B cell (primary cell): ENCODE data around the gene ZC3H7B. TPM values are rescaled to one million over a fixed set of nuclear protein-coding genes. Genes with fewer than 3 reads are reported as not detected.
"Not testable (repeated sequence)": the region's sequence is repeated elsewhere in the genome, so short reads cannot be mapped to it uniquely, and the experiment has no call there.

Experiments
- ATAC-seq: fragments of 200-7000 bp; cut with Tn5 transposase; one replicate; pipeline ENCODE4 v1.10.0; 2021; ENCODE audit warnings: low read depth, mild to moderate bottlenecking, moderate number of reproducible peaks, moderate library complexity
- CTCF ChIA-PET: fragments of 350-600 bp; sonication (Branson Sonifier 250); formaldehyde crosslinking; loops from one replicate; lab custom pipeline; 2021; ENCODE audit warnings: antibody characterized with exemption, inconsistent platforms; lab: Charles Lee
- POLR2A ChIA-PET: fragments of 350-600 bp; sonication (Branson Sonifier 250); formaldehyde crosslinking; loops from one replicate; lab custom pipeline; 2021; ENCODE audit warnings: antibody characterized with exemption; lab: Charles Lee
- DNase-seq: peaks from one replicate; pipeline ENCODE4 v3.0.0; 2013
- H2AFZ ChIP-seq: 2 replicates; pipeline ENCODE4 v1.6.1; 2012; ENCODE audit warnings: mild to moderate bottlenecking, low read depth, low read length; ENCODE audit not compliant: insufficient read depth, poor library complexity, severe bottlenecking
- H3K27ac ChIP-seq, 2 donors: 1 replicate in 1 of 2; 2 replicates in 1 of 2; pipeline ENCODE4 v1.5.1; 2012 to 2013; ENCODE audit warnings: low read length in 2 of 2, mild to moderate bottlenecking in 2 of 2, moderate library complexity in 1 of 2
- H3K27me3 ChIP-seq, 4 experiments: fragments of 200-600 bp in 1 of 4; sonication (generic) in 1 of 4; replicated peaks in 1 of 4; 1 replicate in 2 of 4; 2 replicates in 2 of 4; pipeline versions ENCODE4 v1.6.1 to v1.7.0; 2013 to 2016; ENCODE audit warnings: low read length in 3 of 4, mild to moderate bottlenecking in 2 of 4, mixed read lengths in 1 of 4, moderate library complexity in 1 of 4; ENCODE audit not compliant: insufficient read depth in 4 of 4, control insufficient read depth in 3 of 4; ENCODE audit errors: control extremely low read depth in 1 of 4
- H3K36me3 ChIP-seq, 2 experiments: replicated peaks in 1 of 2; 1 replicate in 1 of 2; 2 replicates in 1 of 2; pipeline versions ENCODE4 v1.6.1 to v1.7.1; 2013; ENCODE audit warnings: low read length in 1 of 2; ENCODE audit not compliant: insufficient read depth in 2 of 2, control insufficient read depth in 1 of 2; ENCODE audit errors: control extremely low read depth in 1 of 2, extremely low read depth in 1 of 2
- H3K4me1 ChIP-seq, 2 donors: fragments of 200-600 bp in 1 of 2; sonication (generic) in 1 of 2; 1 replicate in 1 of 2; 2 replicates in 1 of 2; pipeline versions ENCODE4 v1.5.1 to v1.6.1; 2013 to 2017; ENCODE audit warnings: low read length in 2 of 2; ENCODE audit not compliant: control insufficient read depth in 2 of 2, insufficient read depth in 2 of 2
- H3K4me2 ChIP-seq: replicated peaks from 2 replicates; pipeline ENCODE3; 2012; ENCODE audit warnings: mild to moderate bottlenecking, low read depth, low read length; ENCODE audit not compliant: poor library complexity, severe bottlenecking
- H3K4me3 ChIP-seq, 5 experiments: fragments of 200-600 bp in 1 of 5; sonication (generic) in 1 of 5; 1 replicate in 3 of 5; 2 replicates in 2 of 5; pipeline versions ENCODE4 v1.5.1 to v1.7.0; 2011 to 2016; ENCODE audit warnings: low read length in 4 of 5, mild to moderate bottlenecking in 4 of 5, low read depth in 2 of 5, control low read depth in 1 of 5, moderate library complexity in 1 of 5; ENCODE audit not compliant: insufficient read depth in 1 of 5; ENCODE audit errors: control extremely low read depth in 1 of 5, extremely low read depth in 1 of 5
- H3K79me2 ChIP-seq: fragments of 200-600 bp; sonication (generic); one replicate; pipeline ENCODE4 v1.6.0; 2016; ENCODE audit warnings: low read length; ENCODE audit not compliant: control insufficient read depth, insufficient read depth
- H3K9ac ChIP-seq: fragments of 200-600 bp; sonication (generic); 2 replicates; pipeline ENCODE4 v1.6.1; 2017; ENCODE audit warnings: mild to moderate bottlenecking, low read length, moderate library complexity
- H3K9me3 ChIP-seq, 3 donors: one replicate each; pipeline versions ENCODE4 v1.6.1 to v1.7.1; 2013; ENCODE audit warnings: low read length in 2 of 3; ENCODE audit not compliant: control insufficient read depth in 2 of 3, insufficient read depth in 1 of 3; ENCODE audit errors: control extremely low read depth in 1 of 3
- H4K20me1 ChIP-seq: 2 replicates; pipeline ENCODE4 v1.6.0; 2012; ENCODE audit warnings: mild to moderate bottlenecking, low read length; ENCODE audit not compliant: insufficient read depth, control insufficient read depth, poor library complexity, severe bottlenecking
- H3K27ac Mint-ChIP-seq: one replicate; pipeline ENCODE4 v1.8.0; 2021; ENCODE audit warnings: mixed read lengths
- H3K27me3 Mint-ChIP-seq: one replicate; pipeline ENCODE4 v1.8.0; 2021; ENCODE audit warnings: mixed read lengths
- H3K4me1 Mint-ChIP-seq: one replicate; pipeline ENCODE4 v1.8.0; 2021; ENCODE audit warnings: mixed read lengths
- H3K4me3 Mint-ChIP-seq: one replicate; pipeline ENCODE4 v1.8.0; 2021; ENCODE audit warnings: mixed read lengths
- H3K9me3 Mint-ChIP-seq: one replicate; pipeline ENCODE4 v1.8.0; 2022; ENCODE audit warnings: mixed read lengths; ENCODE audit not compliant: insufficient read depth
- EZH2 ChIP-seq: IDR thresholded peaks from 2 replicates; pipeline ENCODE4 v1.6.1; 2012; ENCODE audit warnings: borderline replicate concordance, low read depth, mild to moderate bottlenecking, moderate library complexity, low read length; ENCODE audit not compliant: insufficient read depth, poor library complexity, severe bottlenecking
- WGBS: methylation state at CpG from one replicate; pipeline ENCODE4 v1.1.5; 2013; ENCODE audit warnings: missing lambda C conversion rate; ENCODE audit not compliant: insufficient coverage; 5-methylcytosine and 5-hydroxymethylcytosine counted together
- intact Hi-C: fragments of 100-400 bp; cut with micrococcal nuclease; formaldehyde crosslinking; loops from one replicate; pipeline ENCODE4 v1.10.0; 2022
- polyA plus RNA-seq: library from polyadenylated mRNA; depleted of rRNA; stranded (reverse); fragments of >200 nt; gene quantifications from 2 replicates; pipeline ENCODE4 v1.2.3, GENCODE V29; 2012
- total RNA-seq, 2 donors: library from RNA; stranded (reverse); fragments of 120-200 nt in 1 of 2; gene quantifications; 1 replicate in 1 of 2; 2 replicates in 1 of 2; pipeline versions ENCODE4 v1.2.3 to v1.2.4, GENCODE V29; 2013 to 2022
- TF ChIP-seq, protein P1 (sequence below): fragments of 200-600 bp; IDR thresholded peaks from one replicate; pipeline ENCODE4 v1.8.0; 2022; ENCODE audit warnings: antibody characterized with exemption, mild to moderate bottlenecking

Gene ZC3H7B
- total and polyA plus RNA-seq, 2 donors (not counting 1 experiment from before 2014, with no cell fraction given), result 29.8 to 41.9 TPM

- Mint-ChIP-seq H3K27me3 (no peaks in the 10 kb centered on the region), H3K27ac (no peak overlapping the region), H3K4me1 (peaks cover 19% of the 10 kb centered on the region), H3K9me3 (no peaks in the 10 kb centered on the region), H3K4me3 (no peak overlapping the region)
- peaks cover 12 to 14% of the 10 kb centered on the region in 2 donors for H3K4me1 ChIP-seq
- H3K4me3 ChIP-seq, result no peak overlapping the region
- H3K9ac ChIP-seq, result no peak overlapping the region
- no peak overlapping the region for H3K27ac ChIP-seq
- no peaks in the 10 kb centered on the region for H3K36me3 ChIP-seq
- H3K9me3 ChIP-seq, result no peaks in the 10 kb centered on the region
- no peaks in the 10 kb centered on the region for H3K27me3 ChIP-seq
- intact Hi-C loops, result loop anchor here (5.0 kb wide), 3 partner anchors 942 to 1293 kb away; partner anchors contain the start of genes ADSL and TNRC6B
- H3K79me2 ChIP-seq, result peaks cover 11% of the 10 kb centered on the region
- WGBS, result 100% methylated on average over 1 of the region's 1 CpG
- no peak overlapping the region for H3K4me2 ChIP-seq
- no peak for TF ChIP-seq EZH2
- TF ChIP-seq, protein P1, sequence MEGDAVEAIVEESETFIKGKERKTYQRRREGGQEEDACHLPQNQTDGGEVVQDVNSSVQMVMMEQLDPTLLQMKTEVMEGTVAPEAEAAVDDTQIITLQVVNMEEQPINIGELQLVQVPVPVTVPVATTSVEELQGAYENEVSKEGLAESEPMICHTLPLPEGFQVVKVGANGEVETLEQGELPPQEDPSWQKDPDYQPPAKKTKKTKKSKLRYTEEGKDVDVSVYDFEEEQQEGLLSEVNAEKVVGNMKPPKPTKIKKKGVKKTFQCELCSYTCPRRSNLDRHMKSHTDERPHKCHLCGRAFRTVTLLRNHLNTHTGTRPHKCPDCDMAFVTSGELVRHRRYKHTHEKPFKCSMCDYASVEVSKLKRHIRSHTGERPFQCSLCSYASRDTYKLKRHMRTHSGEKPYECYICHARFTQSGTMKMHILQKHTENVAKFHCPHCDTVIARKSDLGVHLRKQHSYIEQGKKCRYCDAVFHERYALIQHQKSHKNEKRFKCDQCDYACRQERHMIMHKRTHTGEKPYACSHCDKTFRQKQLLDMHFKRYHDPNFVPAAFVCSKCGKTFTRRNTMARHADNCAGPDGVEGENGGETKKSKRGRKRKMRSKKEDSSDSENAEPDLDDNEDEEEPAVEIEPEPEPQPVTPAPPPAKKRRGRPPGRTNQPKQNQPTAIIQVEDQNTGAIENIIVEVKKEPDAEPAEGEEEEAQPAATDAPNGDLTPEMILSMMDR, result no peak
- H2AFZ ChIP-seq, result no peak overlapping the region
- H4K20me1 ChIP-seq, result peaks cover 12% of the 10 kb centered on the region
- ATAC-seq (no peak), DNase-seq (no peak)
- POLR2A ChIA-PET, result interaction anchor here (0.7 kb wide), 1 partner anchor 84 kb away, joined by 5 read pairs; no protein-coding TSS in a partner anchor
- CTCF ChIA-PET, result no interaction called here
Observed at GRCh38 chr22:41289671-41290070, 11.7 kb upstream of the ZC3H7B start.

DNA sequence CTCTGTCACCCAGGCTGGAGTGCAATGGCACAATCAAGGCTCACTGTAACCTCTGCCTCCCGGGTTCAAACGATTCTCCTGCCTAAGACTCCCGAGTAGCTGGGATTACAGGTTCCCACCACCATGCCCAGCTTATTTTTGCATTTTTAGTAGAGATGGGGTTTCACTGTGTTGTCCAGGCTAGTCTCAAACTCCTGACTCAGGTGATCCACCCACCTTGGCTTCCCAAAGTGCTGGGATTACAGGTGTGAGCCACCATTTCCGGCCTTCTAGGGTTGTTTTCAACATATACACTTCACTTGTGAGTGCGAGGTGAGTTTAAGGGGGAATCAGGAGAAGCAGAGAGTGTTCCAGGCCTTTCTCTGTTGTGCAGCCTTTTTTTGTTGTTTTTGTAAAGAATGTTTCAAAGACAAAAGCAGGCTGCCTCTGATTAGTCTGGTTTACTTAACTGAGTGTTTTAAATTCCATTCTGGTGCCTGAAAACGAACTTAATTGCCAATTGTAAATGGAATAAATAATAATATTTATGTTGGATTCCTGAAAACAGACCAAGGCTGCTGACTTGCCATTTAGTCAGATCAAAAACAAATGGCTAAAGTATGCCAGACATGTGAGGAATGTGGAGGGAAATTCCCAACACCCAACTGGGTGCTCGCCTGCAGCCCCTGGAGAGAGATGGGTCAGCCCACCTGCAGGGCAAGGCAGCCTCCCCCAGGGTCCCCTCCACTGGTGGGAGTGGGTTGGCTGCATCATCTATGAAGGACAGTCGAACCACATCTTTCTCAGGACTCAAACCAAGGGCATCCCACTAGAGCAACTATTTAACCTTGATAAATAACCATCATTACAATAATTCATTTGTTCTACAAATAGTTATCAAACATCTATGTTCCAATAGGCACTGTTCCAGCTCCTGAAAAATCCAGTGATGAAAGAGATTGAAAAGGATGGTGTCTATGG, 10.8 kb upstream of the ZC3H7B start:
- Histone ChIP-seq H3K27me3 (no peaks in the 10 kb centered on the region), H3K4me1 (peaks cover 5 to 6% of the 10 kb centered on the region in 2 donors), H2AFZ (no peak overlapping the region), H3K79me2 (peaks cover 2% of the 10 kb centered on the region), H4K20me1 (peaks cover 3% of the 10 kb centered on the region), H3K9me3 (no peaks in the 10 kb centered on the region), H3K27ac (no peak overlapping the region), H3K4me2 (no peak overlapping the region), H3K36me3 (no peaks in the 10 kb centered on the region), H3K4me3 (no peak overlapping the region), H3K9ac (no peak overlapping the region)
- intact Hi-C loops, result no loop called here
- no peaks in the 10 kb centered on the region for H3K27me3 Mint-ChIP-seq
- no peaks in the 10 kb centered on the region for H3K9me3 Mint-ChIP-seq
- no peak overlapping the region for H3K27ac Mint-ChIP-seq
- TF ChIP-seq, protein P1, result no peak
- TF ChIP-seq EZH2, result no peak
- no CpG with 5 or more reads among the region's 8 CpGs for WGBS
- ATAC-seq, result no peak
- H3K4me3 Mint-ChIP-seq, result no peak overlapping the region
- ChIA-PET CTCF (interaction anchor here (0.6 kb wide), 1 partner anchor 110 kb away, joined by 3 read pairs; no protein-coding TSS in a partner anchor), POLR2A (interaction anchor here (0.7 kb wide), 1 partner anchor 83 kb away, joined by 5 read pairs; no protein-coding TSS in a partner anchor)
- peaks cover 15% of the 10 kb centered on the region for H3K4me1 Mint-ChIP-seq
- DNase-seq, result no peak

GRCh38 chr22:41294816-41295215, 6.5 kb upstream of the ZC3H7B start:
- not testable (repeated sequence) for DNase-seq, ATAC-seq
- no CpG with 5 or more reads among the region's 28 CpGs for WGBS

More at GRCh38 chr22:41294816-41295215, 6.5 kb upstream of the ZC3H7B start:
- CTCF ChIA-PET, POLR2A ChIA-PET, H3K9me3 ChIP-seq, H3K9me3 Mint-ChIP-seq, H3K36me3 ChIP-seq, H3K27ac Mint-ChIP-seq, H3K4me3 Mint-ChIP-seq, H3K79me2 ChIP-seq, intact Hi-C loops, H4K20me1 ChIP-seq, H3K27me3 ChIP-seq, H3K27ac ChIP-seq, H2AFZ ChIP-seq, H3K27me3 Mint-ChIP-seq, H3K4me1 ChIP-seq, H3K9ac ChIP-seq, H3K4me3 ChIP-seq, H3K4me2 ChIP-seq, H3K4me1 Mint-ChIP-seq: not testable (repeated sequence)
